PC-9 (cell line): Measurements from ENCODE around the gene METAP1.

Experiments used
- EZH2 ChIP-seq: fragments of 200-600 bp; sonication (generic); IDR thresholded peaks from 2 replicates; pipeline ENCODE4 v1.8.0; 2017; ENCODE audit warnings: antibody characterized with exemption, low read depth
- TF ChIP-seq, protein P1 (sequence below): fragments of 200-600 bp; sonication (generic); conservative IDR thresholded peaks from 2 replicates; pipeline ENCODE4 v1.6.1; 2017; ENCODE audit warnings: mixed run types, antibody characterized with exemption, mild to moderate bottlenecking, moderate library complexity

- no peak for TF ChIP-seq EZH2
- TF ChIP-seq, protein P1, sequence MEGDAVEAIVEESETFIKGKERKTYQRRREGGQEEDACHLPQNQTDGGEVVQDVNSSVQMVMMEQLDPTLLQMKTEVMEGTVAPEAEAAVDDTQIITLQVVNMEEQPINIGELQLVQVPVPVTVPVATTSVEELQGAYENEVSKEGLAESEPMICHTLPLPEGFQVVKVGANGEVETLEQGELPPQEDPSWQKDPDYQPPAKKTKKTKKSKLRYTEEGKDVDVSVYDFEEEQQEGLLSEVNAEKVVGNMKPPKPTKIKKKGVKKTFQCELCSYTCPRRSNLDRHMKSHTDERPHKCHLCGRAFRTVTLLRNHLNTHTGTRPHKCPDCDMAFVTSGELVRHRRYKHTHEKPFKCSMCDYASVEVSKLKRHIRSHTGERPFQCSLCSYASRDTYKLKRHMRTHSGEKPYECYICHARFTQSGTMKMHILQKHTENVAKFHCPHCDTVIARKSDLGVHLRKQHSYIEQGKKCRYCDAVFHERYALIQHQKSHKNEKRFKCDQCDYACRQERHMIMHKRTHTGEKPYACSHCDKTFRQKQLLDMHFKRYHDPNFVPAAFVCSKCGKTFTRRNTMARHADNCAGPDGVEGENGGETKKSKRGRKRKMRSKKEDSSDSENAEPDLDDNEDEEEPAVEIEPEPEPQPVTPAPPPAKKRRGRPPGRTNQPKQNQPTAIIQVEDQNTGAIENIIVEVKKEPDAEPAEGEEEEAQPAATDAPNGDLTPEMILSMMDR, result no peak
These were observed 80.9 kb downstream of the METAP1 start for GRCh38 chr4:99076292-99076976.
